ENCODE results near the gene DTNB. TPM values are rescaled to one million over a fixed set of nuclear protein-coding genes. Genes with fewer than 3 reads are reported as not detected.

DTNB gene
- total and polyA plus RNA-seq, 10 of the 15 experiments (the other 5 are each of a cell fraction or from before 2014, with no cell fraction given) = 4.5 to 30.6 (median 11.9) TPM

DNA sequence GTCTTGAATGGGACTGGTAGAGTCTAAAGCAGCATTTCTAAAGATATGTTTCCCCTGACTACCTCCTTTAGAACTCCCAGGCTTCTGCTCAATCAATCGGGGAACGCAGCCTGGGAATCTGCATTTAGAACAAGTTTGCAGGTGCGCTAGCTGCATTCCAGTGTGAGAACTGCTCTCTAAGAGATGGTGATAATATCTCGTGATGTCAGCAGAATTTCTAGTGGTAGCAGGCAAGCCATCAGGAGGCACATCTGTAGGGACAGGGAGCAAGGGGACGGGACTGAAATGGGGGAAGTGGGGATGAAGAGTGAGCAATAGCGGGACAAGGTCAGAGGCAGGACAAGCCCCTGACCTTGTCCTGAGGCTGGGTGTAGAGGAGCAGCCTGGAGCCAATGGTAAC is 211.4 kb downstream of the DTNB start (continued):
- TF ChIP-seq, protein P1, sequence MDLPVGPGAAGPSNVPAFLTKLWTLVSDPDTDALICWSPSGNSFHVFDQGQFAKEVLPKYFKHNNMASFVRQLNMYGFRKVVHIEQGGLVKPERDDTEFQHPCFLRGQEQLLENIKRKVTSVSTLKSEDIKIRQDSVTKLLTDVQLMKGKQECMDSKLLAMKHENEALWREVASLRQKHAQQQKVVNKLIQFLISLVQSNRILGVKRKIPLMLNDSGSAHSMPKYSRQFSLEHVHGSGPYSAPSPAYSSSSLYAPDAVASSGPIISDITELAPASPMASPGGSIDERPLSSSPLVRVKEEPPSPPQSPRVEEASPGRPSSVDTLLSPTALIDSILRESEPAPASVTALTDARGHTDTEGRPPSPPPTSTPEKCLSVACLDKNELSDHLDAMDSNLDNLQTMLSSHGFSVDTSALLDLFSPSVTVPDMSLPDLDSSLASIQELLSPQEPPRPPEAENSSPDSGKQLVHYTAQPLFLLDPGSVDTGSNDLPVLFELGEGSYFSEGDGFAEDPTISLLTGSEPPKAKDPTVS (IDR thresholded peaks at IDR 0.05; ENCODE audit: low read depth, low read length) = no peak
- no peak for TF ChIP-seq E4F1 (IDR thresholded peaks at IDR 0.05; ENCODE audit: borderline replicate concordance, partially characterized antibody)
- TF ChIP-seq WRNIP1 (IDR thresholded peaks at IDR 0.05; ENCODE audit: borderline replicate concordance, low read depth, low read length) = no peak
- TF ChIP-seq, protein P2, sequence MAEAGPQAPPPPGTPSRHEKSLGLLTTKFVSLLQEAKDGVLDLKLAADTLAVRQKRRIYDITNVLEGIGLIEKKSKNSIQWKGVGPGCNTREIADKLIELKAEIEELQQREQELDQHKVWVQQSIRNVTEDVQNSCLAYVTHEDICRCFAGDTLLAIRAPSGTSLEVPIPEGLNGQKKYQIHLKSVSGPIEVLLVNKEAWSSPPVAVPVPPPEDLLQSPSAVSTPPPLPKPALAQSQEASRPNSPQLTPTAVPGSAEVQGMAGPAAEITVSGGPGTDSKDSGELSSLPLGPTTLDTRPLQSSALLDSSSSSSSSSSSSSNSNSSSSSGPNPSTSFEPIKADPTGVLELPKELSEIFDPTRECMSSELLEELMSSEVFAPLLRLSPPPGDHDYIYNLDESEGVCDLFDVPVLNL (IDR thresholded peaks at IDR 0.05; ENCODE audit: low read depth, low read length) = no peak
- TF ChIP-seq SIX5 (IDR thresholded peaks at IDR 0.05; ENCODE audit: low read depth, low read length, severe bottlenecking) = no peak
- no peak for TF ChIP-seq SMAD1 (IDR thresholded peaks at IDR 0.05; ENCODE audit: low read depth, partially characterized antibody)
- no peak for TF ChIP-seq CHD1 (IDR thresholded peaks at IDR 0.05; ENCODE audit: low read depth, low read length)
- TF ChIP-seq DPF2 (IDR thresholded peaks at IDR 0.05) = no peak
- TF ChIP-seq NR2C1 (IDR thresholded peaks at IDR 0.05) = no peak

Data from GM12878 (cell line).